T-helper 1 cell (primary cell): ENCODE results near the gene LDAH.
A peak's percentile ranks its signal among the peaks of the same experiment; 100 is the strongest.

Source experiments
- DNase-seq, 5 donors: peaks; one replicate each; pipeline ENCODE4 v3.0.0-alpha.2; 2012 to 2020

Gene LDAH

DNA sequence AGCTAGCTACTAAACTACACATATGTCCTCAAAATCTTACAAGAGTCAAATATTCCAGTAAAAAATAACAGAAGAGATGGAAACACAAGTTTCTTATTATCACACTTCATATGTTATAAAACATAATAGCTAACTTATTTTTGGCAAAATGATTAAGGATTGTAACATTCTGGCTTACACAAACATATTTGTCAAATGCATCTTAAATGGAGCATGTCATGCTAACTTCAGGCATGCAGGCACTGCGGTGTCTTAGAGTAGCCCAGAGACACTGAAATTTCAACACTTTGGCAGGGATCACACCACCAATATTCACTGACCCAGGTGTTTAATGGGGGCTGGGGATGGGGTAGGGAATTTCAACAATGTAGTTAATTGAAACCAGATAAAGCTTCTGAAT, 51.6 kb downstream of the LDAH start:
- no peak for DNase-seq

GRCh38 chr2:20766798-20767644, 55.9 kb downstream of the LDAH start:
- no peak for DNase-seq

GRCh38 chr2:20766213-20766612, 56.7 kb downstream of the LDAH start:
- no peak for DNase-seq

DNA sequence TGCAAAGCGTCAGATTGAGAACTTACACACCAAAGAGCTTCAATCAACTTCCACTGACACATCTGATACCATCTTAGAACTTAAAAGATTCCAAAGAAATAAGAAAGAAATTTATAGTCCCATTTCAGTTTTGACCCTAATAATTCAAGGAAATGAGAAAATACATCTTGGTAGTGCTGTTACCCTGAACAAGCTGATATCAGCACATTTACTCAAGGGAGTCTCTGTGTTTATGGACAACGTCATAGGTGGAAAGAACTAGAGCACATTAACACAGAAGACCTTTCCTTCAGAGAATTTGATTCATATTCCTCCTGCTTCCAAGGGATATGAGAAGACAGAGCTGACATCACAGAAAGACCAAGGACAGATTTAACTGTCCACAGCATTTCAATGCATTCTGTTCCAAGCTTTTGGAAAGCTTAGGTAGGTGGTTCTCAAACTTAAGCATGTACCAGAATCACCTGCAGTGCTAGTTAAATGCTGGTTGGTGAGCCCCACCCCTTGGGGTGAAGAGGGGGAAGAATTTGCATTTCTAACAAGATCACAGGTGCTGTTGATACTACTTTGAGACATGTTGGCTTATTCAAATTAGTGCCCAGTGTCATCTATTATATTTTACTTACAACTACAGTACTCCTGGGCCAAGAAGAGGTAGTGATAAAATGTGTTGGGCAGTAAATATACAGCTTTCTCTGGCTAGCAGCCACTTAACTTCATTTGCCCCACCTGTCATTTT, 59.8 kb downstream of the LDAH start:
- no peak for DNase-seq

GRCh38 chr2:20759487-20759886, 63.4 kb downstream of the LDAH start:
- no peak for DNase-seq

- DNase-seq = no peak
Observed at GRCh38 chr2:20758997-20759396, 63.9 kb downstream of the LDAH start.

DNA sequence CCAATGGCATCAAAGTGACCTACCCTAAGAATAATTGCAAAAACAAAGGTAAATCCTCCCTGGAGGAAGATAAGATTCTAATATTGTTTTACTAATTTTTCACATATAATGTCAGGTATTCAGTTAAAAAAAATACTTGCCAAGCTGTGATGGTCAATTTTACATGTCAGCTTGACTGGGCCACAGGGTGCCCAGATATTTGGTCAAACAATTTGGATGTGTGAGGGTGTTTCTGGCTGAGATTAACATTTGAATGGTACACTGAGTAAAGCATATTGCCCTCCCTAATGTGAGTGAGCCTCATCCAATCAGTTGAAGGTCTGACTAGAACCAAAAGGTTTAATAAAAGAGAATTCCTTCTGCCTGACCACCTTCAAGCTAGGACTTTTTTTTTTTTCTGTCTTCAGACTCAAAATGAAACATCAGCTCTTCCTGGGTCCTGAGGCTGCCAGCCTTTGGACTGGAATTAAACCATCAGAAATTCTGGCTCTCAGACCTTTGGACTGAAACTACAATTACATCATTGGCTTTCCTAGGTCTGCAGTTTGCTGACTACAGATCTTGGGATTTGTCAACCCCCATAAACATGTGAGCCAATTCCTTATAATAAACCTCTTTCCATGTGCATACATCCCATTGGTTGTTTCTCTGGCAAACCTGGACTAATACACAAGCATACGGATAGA, 65.4 kb downstream of the LDAH start:
- no peak for DNase-seq

DNA sequence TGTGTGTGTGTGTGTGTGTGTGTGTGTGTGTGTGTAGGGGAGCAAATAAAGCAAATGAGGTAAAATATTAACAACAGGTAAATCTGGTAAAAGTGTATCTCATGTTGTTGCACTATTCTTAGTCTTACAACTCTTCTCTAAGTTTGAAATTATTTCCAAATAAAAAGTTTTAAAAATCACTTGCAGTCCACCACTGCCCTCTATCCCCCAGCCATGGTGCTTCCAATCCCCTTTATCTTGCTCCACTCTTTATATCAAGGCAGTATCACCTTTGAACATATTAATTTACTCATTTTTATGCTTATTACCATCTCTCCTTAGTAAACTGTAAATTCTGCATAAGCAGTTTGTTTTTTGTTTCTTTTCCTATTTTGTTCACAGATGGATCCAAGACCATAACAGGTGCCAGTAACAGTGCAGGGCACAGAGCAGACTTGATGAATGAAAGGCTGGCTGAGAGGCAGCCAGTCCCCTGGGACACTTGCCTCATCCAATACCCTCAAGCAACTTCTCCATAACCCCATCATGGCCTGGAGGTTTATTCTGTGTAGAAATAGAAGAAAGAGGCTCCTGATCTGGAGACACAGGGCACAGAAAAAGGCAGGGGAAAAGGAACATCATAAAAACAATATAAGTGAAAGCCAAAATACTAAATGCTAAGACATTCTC, 67.6 kb downstream of the LDAH start:
- no peak for DNase-seq

DNA sequence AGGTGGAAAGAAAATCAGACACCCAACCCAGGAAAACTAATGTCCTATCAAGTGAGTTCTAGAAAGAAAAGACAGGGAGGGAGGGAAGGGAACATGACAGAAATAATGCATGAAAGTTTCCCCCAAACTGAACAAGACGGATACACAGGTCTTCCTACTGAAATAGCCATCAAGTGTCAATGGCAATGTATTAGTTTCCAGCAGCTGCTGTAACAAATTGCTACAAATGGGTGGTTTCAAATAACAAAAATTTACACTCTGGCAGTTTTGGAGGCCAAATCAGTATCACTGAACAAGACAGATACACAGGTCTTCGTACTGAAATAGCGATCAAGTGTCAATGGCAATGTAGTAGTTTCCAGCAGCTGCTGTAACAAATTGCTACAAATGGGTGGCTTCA, 70.6 kb downstream of the LDAH start:
- no peak for DNase-seq

- DNase-seq = no peak
Observed at GRCh38 chr2:20747317-20747716, 75.6 kb downstream of the LDAH start.

DNA sequence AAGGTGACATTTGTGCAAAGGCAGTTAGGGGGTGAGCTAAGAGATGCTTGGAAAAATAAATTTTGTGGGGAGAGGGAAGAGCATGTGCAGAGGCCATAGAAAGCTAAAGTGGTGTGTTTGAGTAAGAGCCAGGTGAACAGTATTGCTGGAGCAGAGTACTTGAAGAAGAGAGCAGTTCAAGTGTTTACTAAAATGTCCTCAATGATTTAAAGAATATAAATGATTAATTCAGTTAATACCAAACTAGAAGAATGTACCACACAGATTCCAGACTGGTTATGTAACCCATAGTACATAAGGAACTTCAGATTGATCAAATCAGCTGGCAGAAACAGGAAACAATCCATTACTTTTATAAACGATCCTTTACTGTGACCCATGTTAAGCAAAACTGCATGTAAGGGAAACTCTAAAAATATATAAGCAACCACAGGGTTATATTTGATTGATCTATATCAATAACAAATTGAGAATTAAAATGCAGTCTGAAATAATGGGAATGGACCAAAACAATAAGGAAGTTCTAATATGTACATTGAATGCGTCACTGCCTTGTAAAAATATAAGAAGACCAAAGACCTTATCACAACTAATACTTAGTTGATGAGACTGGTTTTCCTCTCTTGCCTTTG, 76.9 kb downstream of the LDAH start:
- DNase-seq = no peak

- no peak for DNase-seq
Observed at GRCh38 chr2:20744366-20745335, 78.2 kb downstream of the LDAH start.

- no peak for DNase-seq
Observed at GRCh38 chr2:20738772-20739171, 84.1 kb downstream of the LDAH start.

DNA sequence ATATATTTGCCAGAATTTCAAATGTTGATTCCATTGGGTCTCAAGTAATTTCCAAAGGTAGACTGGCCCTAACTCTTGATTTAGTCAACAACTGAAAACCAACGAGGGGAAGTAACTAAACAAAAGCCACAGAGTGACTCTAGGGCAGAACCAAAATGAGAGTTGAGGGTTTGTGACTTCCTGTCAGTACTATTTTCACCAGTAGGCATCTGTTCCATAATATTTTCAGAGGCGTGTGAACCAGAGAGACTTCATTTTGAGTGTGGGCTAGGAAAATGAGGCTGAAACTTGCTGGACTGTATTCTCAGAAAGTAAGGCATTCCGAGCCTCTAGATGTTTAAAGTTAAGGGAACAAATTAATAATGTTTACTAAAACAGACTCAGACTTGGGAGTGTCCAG, 85.4 kb downstream of the LDAH start:
- peak in 1 of 5 donors; percentile 21 for DNase-seq

DNA sequence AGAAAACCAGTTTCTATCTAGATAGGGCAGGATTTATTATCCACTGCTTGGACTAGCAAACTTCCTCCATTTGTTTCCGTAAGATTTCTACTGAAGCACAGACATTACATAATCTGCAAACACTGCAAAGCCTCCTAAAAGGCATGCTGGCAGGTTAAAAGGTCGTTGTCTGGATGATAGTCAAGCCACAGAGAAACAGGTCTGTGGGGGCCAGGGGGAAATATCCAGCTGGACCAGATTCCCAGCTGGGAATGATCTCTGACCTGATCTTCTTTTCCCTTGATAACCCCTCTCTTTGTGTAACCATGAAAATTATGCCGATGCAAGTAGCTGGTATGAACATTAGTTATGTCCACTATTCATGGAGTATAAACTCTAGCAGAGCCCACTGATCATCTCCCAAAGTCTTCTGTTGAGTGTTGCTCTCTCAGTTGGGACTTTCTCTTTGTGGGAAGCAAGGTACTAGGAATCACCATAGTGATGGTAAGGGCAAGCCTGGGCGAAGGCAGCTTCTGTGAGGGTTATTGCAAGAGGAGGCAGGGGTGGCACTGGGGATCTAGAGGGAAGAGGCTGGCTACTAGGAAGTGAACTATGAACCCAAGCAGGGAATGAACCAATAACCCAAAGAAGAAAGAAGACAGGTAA, 94.7 kb downstream of the LDAH start:
- DNase-seq = no peak

DNA sequence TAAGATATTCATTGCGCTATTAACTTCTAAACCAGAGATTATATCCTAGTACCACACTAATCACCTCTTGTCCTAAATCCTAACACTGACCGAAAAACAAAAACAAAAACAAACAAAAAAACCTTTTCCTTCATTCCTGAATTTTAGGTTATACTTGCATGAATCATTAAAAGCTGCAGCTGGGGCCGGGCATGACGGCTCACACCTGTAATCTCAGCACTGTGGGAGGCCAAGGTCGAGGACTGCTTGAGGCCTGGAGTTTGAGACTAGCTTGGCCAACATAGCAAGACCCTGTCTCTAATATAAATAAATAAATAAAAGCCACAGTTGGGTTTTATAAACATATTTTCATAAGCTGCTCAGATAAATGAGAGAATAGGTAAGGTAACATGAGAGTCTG, 96.0 kb downstream of the LDAH start:
- DNase-seq = no peak

GRCh38 chr2:20725782-20726181, 97.1 kb downstream of the LDAH start:
- DNase-seq = no peak

DNA sequence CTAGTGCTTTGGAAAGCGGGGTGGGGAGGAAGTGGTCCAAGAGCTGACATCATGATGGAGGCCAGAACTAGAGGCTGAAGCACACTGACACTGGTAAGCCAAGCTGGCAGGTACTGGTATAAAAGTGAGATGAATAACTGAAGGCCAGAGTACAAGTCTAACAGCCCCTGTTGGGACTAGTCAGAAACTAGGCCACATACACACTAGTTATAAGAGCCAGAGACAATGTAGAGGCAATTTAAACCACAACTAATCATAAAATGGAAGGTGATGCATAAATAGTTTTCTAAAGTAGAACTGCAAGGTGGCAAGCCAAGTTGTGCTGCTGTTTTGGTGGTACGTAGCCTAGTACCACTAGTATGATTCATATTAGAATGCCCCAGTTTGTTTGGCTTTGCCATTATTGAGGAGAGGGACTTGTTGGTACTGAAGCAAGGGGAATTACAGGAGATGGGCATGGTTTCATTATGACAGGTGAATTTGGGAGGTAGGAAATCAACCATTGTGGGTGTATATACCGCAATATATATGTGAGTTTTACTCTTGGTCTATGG, 98.3 kb downstream of the LDAH start:
- no peak for DNase-seq

- no peak for DNase-seq
Observed at GRCh38 chr2:20723543-20723942, 99.4 kb downstream of the LDAH start.

DNA sequence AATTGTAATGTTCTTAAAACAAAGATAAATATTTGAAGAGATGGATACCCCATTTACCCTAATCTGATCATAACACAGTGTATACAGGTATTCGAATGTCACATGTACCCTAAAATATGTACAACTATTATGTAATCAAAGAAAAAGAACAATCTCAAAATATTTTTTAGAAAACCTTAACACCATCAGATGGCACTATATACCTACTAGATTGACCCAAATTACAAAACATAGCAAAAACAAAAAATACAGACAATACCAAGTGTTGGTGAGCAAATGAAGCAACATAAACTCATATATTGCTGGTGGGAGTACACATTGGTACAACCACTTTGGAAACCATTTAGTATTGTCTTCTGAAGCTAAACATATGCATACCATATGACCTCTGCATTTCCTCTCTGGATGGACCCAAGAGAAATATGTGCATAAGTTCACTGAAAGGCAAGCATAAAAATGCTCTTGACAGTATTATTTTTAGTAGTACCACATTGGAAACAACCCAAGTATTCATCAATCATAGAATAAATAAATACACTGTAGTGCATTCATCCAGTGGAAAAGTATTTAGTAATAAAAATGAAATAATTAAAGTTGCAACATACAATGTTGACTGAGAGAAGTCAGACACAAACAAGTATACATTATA, 100.2 kb downstream of the LDAH start:
- DNase-seq = no peak
